H1 (cell line): ENCODE measurements around the gene NREP. TPM values are rescaled to one million over a fixed set of nuclear protein-coding genes. Genes with fewer than 3 reads are reported as not detected.

Experiments
- CTCF ChIA-PET: fragments of 300-600 bp; sonication (Branson Sonifier 250); formaldehyde crosslinking; loops from one replicate; lab custom pipeline; 2021; ENCODE audit not compliant: partially characterized antibody; lab: Charles Lee
- POLR2A ChIA-PET: fragments of 300-600 bp; sonication (Branson Sonifier 250); formaldehyde crosslinking; loops from one replicate; lab custom pipeline; 2021; ENCODE audit warnings: inconsistent platforms; ENCODE audit not compliant: partially characterized antibody; lab: Charles Lee
- DNase-seq, 2 experiments: peaks; one replicate each; pipeline versions ENCODE4 v3.0.0 to v3.0.0-alpha.2; 2010 to 2022; ENCODE audit warnings: low spot score in 2 of 2, low read depth in 1 of 2, mixed read lengths in 1 of 2
- FAIRE-seq: peaks from 2 replicates; lab custom pipeline; 2011; peaks lifted over from hg19 to GRCh38; lab: Jason Lieb, UNC
- H2AFZ ChIP-seq: 2 replicates; pipeline ENCODE4 v1.8.1; 2012; ENCODE audit warnings: low read length, inconsistent platforms
- H2AK5ac ChIP-seq: 2 replicates; pipeline ENCODE4 v1.6.1; 2013; ENCODE audit warnings: low read depth, low read length
- H2BK120ac ChIP-seq: replicated peaks from 2 replicates; pipeline ENCODE3; 2013; ENCODE audit warnings: low read depth, low read length, inconsistent platforms
- H2BK12ac ChIP-seq: 2 replicates; pipeline ENCODE4 v1.6.1; 2013; ENCODE audit warnings: low read depth, low read length
- H2BK15ac ChIP-seq: 2 replicates; pipeline ENCODE4 v1.6.1; 2013; ENCODE audit warnings: low read length
- H2BK20ac ChIP-seq: 2 replicates; pipeline ENCODE4 v1.6.1; 2013; ENCODE audit warnings: low read length
- H2BK5ac ChIP-seq: 2 replicates; pipeline ENCODE4 v1.6.1; 2013; ENCODE audit warnings: low read depth, low read length
- H3K14ac ChIP-seq: 2 replicates; pipeline ENCODE4 v1.6.1; 2013; ENCODE audit warnings: inconsistent platforms; ENCODE audit not compliant: insufficient read length
- H3K18ac ChIP-seq: 2 replicates; pipeline ENCODE4 v1.6.1; 2013; ENCODE audit warnings: low read length; ENCODE audit errors: extremely low read depth
- H3K23ac ChIP-seq: 2 replicates; pipeline ENCODE4 v1.6.1; 2013; ENCODE audit warnings: inconsistent platforms; ENCODE audit not compliant: insufficient read length
- H3K23me2 ChIP-seq: 2 replicates; pipeline ENCODE4 v1.6.1; 2013; ENCODE audit warnings: low read depth, low read length
- H3K27ac ChIP-seq: 2 replicates; pipeline ENCODE4 v1.6.1; 2011; ENCODE audit warnings: low read depth, low read length, inconsistent platforms
- H3K27me3 ChIP-seq, 4 experiments: replicated peaks in 1 of 4; 1 replicate in 1 of 4; 2 replicates in 3 of 4; pipeline versions ENCODE4 v1.6.1 to v1.8.1; 2011 to 2013; ENCODE audit warnings: low read length in 3 of 4, mild to moderate bottlenecking in 3 of 4, inconsistent platforms in 2 of 4, mixed read lengths in 2 of 4, moderate library complexity in 1 of 4; ENCODE audit not compliant: control insufficient read depth in 3 of 4, insufficient read depth in 3 of 4; ENCODE audit errors: extremely low read depth in 1 of 4
- H3K36me3 ChIP-seq, 4 experiments: 2 replicates each; pipeline versions ENCODE4 v1.6.1 to v1.8.1; 2011 to 2013; ENCODE audit warnings: mild to moderate bottlenecking in 4 of 4, low read length in 3 of 4, moderate library complexity in 2 of 4, control low read depth in 1 of 4, inconsistent platforms in 1 of 4; ENCODE audit not compliant: insufficient read depth in 4 of 4, control insufficient read depth in 2 of 4
- H3K4ac ChIP-seq: replicated peaks from 2 replicates; pipeline ENCODE3; 2013; ENCODE audit warnings: low read length, low read depth, mixed read lengths, inconsistent platforms; ENCODE audit not compliant: insufficient read length
- H3K4me1 ChIP-seq, 4 experiments: replicated peaks in 1 of 4; 1 replicate in 1 of 4; 2 replicates in 3 of 4; pipeline versions ENCODE4 v1.6.1 to v1.8.1; 2011 to 2013; ENCODE audit warnings: low read length in 3 of 4, inconsistent platforms in 2 of 4, mixed read lengths in 1 of 4; ENCODE audit not compliant: insufficient read depth in 4 of 4, control insufficient read depth in 3 of 4
- H3K4me2 ChIP-seq, 2 experiments: 2 replicates each; pipeline versions ENCODE4 v1.6.1 to v1.8.1; 2011 to 2013; ENCODE audit warnings: low read depth in 2 of 2, low read length in 2 of 2, control low read depth in 1 of 2, inconsistent platforms in 1 of 2, mild to moderate bottlenecking in 1 of 2; ENCODE audit not compliant: insufficient read depth in 1 of 2
- H3K4me3 ChIP-seq, 4 experiments: fragments of 200-600, 300-600 bp in 1 of 4; sonication (generic), shearing (Covaris generic), sonication (Bioruptor Twin) in 1 of 4; 2 replicates each; pipeline versions ENCODE4 v1.5.1 to v1.8.1; 2011 to 2016; ENCODE audit warnings: low read length in 4 of 4, low read depth in 3 of 4, control low read depth in 2 of 4, inconsistent platforms in 2 of 4, mild to moderate bottlenecking in 2 of 4, mixed read lengths in 1 of 4, moderate library complexity in 1 of 4; ENCODE audit not compliant: insufficient read depth in 2 of 4; ENCODE audit errors: extremely low read depth in 1 of 4
- H3K56ac ChIP-seq: replicated peaks from 2 replicates; pipeline ENCODE3; 2013; ENCODE audit warnings: low read depth, mild to moderate bottlenecking, mixed read lengths, low read length, inconsistent platforms; ENCODE audit not compliant: insufficient read length
- H3K79me1 ChIP-seq: 2 replicates; pipeline ENCODE4 v1.6.1; 2013; ENCODE audit warnings: low read depth, low read length, control low read depth
- H3K79me2 ChIP-seq, 2 experiments: 2 replicates each; pipeline versions ENCODE4 v1.6.1 to v1.8.1; 2012 to 2013; ENCODE audit warnings: low read length in 2 of 2, mild to moderate bottlenecking in 2 of 2, inconsistent platforms in 1 of 2; ENCODE audit not compliant: insufficient read depth in 2 of 2, control insufficient read depth in 1 of 2
- H3K9ac ChIP-seq, 4 experiments: replicated peaks in 1 of 4; 1 replicate in 1 of 4; 2 replicates in 3 of 4; pipeline versions ENCODE4 v1.6.1 to v1.8.1; 2011 to 2013; ENCODE audit warnings: low read depth in 3 of 4, low read length in 3 of 4, control low read depth in 2 of 4, mild to moderate bottlenecking in 2 of 4, moderate library complexity in 2 of 4, inconsistent platforms in 1 of 4; ENCODE audit errors: extremely low read depth in 1 of 4
- H3K9me3 ChIP-seq, 2 experiments: 2 replicates each; pipeline versions ENCODE4 v1.6.1 to v1.8.1; 2012 to 2013; ENCODE audit warnings: mild to moderate bottlenecking in 2 of 2, moderate library complexity in 2 of 2, control low read depth in 1 of 2, inconsistent platforms in 1 of 2, low read depth in 1 of 2, low read length in 1 of 2, mixed read lengths in 1 of 2; ENCODE audit not compliant: insufficient read depth in 2 of 2
- H4K20me1 ChIP-seq, 2 experiments: replicated peaks in 1 of 2; 2 replicates each; pipeline versions ENCODE3 to v1.8.1; 2011 to 2013; ENCODE audit warnings: inconsistent platforms in 2 of 2, low read length in 2 of 2, mild to moderate bottlenecking in 1 of 2; ENCODE audit not compliant: insufficient read depth in 2 of 2, control insufficient read depth in 1 of 2
- H4K5ac ChIP-seq: 2 replicates; pipeline ENCODE4 v1.6.1; 2013; ENCODE audit warnings: low read length, low read depth, mixed read lengths, inconsistent platforms; ENCODE audit not compliant: insufficient read length
- H4K8ac ChIP-seq: 2 replicates; pipeline ENCODE4 v1.8.0; 2013; ENCODE audit warnings: mild to moderate bottlenecking, moderate library complexity, low read length, inconsistent platforms; ENCODE audit not compliant: insufficient read depth; ENCODE audit errors: extremely low read depth
- H4K91ac ChIP-seq: replicated peaks from 2 replicates; pipeline ENCODE3; 2013; ENCODE audit warnings: low read length, mixed read lengths, inconsistent platforms; ENCODE audit not compliant: insufficient read length
- BRCA1 ChIP-seq: IDR thresholded peaks from 2 replicates; pipeline ENCODE4 v1.6.1; 2012; ENCODE audit warnings: low read depth, low read length, improper control_type of control experiment
- YY1 ChIP-seq: IDR thresholded peaks from 2 replicates; pipeline ENCODE4 v1.6.1; 2011; ENCODE audit warnings: low read depth, mild to moderate bottlenecking, low read length
- WGBS, 2 experiments: shearing (Covaris generic) in 1 of 2; methylation state at CpG; one replicate each; pipeline versions ENCODE4 v1.1.6 to v1.1.7; 2013 to 2015; ENCODE audit warnings: low lambda C conversion rate in 2 of 2, mixed read lengths in 2 of 2, inconsistent platforms in 1 of 2, low coverage in 1 of 2, missing lambda C conversion rate in 1 of 2; ENCODE audit not compliant: insufficient replicate concordance in 2 of 2, insufficient coverage in 1 of 2, insufficient read length in 1 of 2; ENCODE audit errors: extremely low coverage in 1 of 2, missing lambda C conversion rate in 1 of 2; 5-methylcytosine and 5-hydroxymethylcytosine counted together
- polyA plus RNA-seq, 7 experiments: library from polyadenylated mRNA; depleted of rRNA in 3 of 7; stranded (reverse) in 5 of 7; unstranded in 2 of 7; fragments of >200 nt in 5 of 7; fragments of 200-250 nt in 2 of 7; gene quantifications; 1 replicate in 5 of 7; 2 replicates in 1 of 7; 4 replicates in 1 of 7; pipeline versions ENCODE4 v1.2.1 to v1.2.3, GENCODE V29; 2011 to 2013; ENCODE audit warnings: missing spikeins in 2 of 7, mixed read lengths in 2 of 7
- total RNA-seq: library from RNA; stranded (reverse); fragmentation: NEBNext Ultra II Directional; extraction: Animal tissue kit (Norgen Biotek cat#: 25700); gene quantifications from 2 replicates; pipeline ENCODE4 v1.2.1, GENCODE V29; 2021
- TF ChIP-seq, protein P1 (sequence below): IDR thresholded peaks from 2 replicates; pipeline ENCODE4 v1.6.1; 2011; ENCODE audit warnings: low read depth, mild to moderate bottlenecking, low read length; ENCODE audit not compliant: insufficient read depth

Gene NREP
- total and polyA plus RNA-seq, 2 of the 8 experiments (the other 6 are each of a cell fraction or from before 2014, with no cell fraction given), result 254 to 301 TPM

DNA sequence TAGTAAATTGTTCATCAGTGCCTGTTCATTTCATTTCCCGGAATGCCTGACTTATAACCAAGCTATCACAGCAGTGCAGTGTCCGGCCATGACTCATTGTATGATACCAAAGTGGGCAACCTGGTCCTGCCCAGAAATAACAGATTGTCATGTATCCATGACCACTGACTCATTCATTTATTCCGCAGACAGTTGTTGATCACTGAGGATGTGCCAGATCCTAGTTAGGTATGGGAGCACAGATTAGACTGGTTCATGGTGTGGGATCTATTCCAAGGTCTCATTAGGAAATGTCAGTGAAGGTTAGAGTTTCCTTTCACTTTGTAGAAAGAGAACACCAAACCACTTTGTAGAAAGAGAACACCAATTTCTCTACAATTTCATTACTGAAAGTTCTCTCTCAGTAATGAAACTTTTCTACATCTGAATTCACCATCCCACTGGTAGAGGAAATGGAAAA, 8.7 kb downstream of the NREP start:
- Histone ChIP-seq H3K23me2 (no peaks in the 10 kb centered on the region), H3K9me3 (no peaks in the 10 kb centered on the region), H3K27me3 (no peaks in the 10 kb centered on the region), H4K20me1 (peaks cover 6 to 14% of the 10 kb centered on the region in 2 experiments), H2AK5ac (no peak overlapping the region), H2BK5ac (no peak overlapping the region), H3K14ac (no peak overlapping the region), H3K18ac (no peak overlapping the region), H3K36me3 (peaks cover 0 to 19% (median 6%) of the 10 kb centered on the region in 4 experiments; a peak in 5 of 8 replicates), H4K91ac (no peak overlapping the region), H2BK20ac (no peak overlapping the region), H4K8ac (no peak overlapping the region), H2BK12ac (no peak overlapping the region), H3K4ac (no peak overlapping the region), H3K4me1 (peaks cover 0 to 7% (median 2%) of the 10 kb centered on the region in 4 experiments; a peak in 2 of 7 replicates), H3K4me3 (no peak overlapping the region), H3K27ac (no peak overlapping the region), H3K79me2 (peaks cover 0 to 98% of the 10 kb centered on the region in 2 experiments; a peak in 3 of 4 replicates), H3K56ac (no peak overlapping the region), H4K5ac (no peak overlapping the region), H3K23ac (no peak overlapping the region), H3K9ac (no peak overlapping the region), H2AFZ (no peak overlapping the region), H2BK15ac (no peak overlapping the region), H2BK120ac (no peak overlapping the region), H3K79me1 (peaks cover 2% of the 10 kb centered on the region), H3K4me2 (no peak overlapping the region)
- WGBS, 2 experiments, result 85% methylated on average over 3 of the region's 3 CpGs; no CpG with 5 or more reads in 1 of the 2 experiments
- FAIRE-seq (no peak), DNase-seq (no peak)
- ChIA-PET POLR2A (interaction anchor here (0.5 to 2.4 kb wide), 2 partner anchors 9 to 319 kb away, joined by 3 to 10 read pairs; partner anchors contain the start of gene NREP), CTCF (no interaction called here)
- TF ChIP-seq, protein P1, sequence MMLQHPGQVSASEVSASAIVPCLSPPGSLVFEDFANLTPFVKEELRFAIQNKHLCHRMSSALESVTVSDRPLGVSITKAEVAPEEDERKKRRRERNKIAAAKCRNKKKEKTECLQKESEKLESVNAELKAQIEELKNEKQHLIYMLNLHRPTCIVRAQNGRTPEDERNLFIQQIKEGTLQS, result no peak
- no peak for TF ChIP-seq YY1
- TF ChIP-seq BRCA1, result no peak
